HCT116 (cell line): ENCODE results near the gene ETNK2. TPM values are rescaled to one million over a fixed set of nuclear protein-coding genes. Genes with fewer than 3 reads are reported as not detected.

ENCODE experiments used
- ATAC-seq: fragments of 200-7000 bp; cut with Tn5 transposase; 2 replicates; pipeline ENCODE4 v1.9.1; 2020; ENCODE audit warnings: mild to moderate bottlenecking, moderate library complexity
- BruUV-seq: library from RNA; stranded (reverse); fragments of 400-500 nt; replicated peaks from 2 replicates; lab custom pipeline; 2021; lab: Mats Ljungman, UMichigan
- CTCF ChIA-PET: fragments of 300-600 bp; sonication (Branson Sonifier 250); formaldehyde crosslinking; loops from one replicate; lab custom pipeline; 2021; ENCODE audit warnings: antibody characterized with exemption; lab: Charles Lee
- POLR2A ChIA-PET: fragments of 300-600, 350-600 bp; sonication (Branson Sonifier 250); formaldehyde crosslinking; loops from one replicate; lab custom pipeline; 2021; ENCODE audit warnings: antibody characterized with exemption; lab: Charles Lee
- RAD21 ChIA-PET, 2 experiments: fragments of 300-600 bp; sonication (Branson Sonifier 250); formaldehyde crosslinking; loops; one replicate each; lab custom pipeline; 2023; ENCODE audit warnings: low total read pairs in 2 of 2; ENCODE audit not compliant: uncharacterized antibody in 2 of 2, unreplicated experiment in 2 of 2, low non-redundant PET in 1 of 2; lab: Charles Lee
- DNase-seq: peaks from one replicate; pipeline ENCODE4 v3.0.0-alpha.2; 2010; ENCODE audit warnings: low read depth, low spot score
- H2AFZ ChIP-seq: fragments of 200-600 bp; shearing (Covaris generic), sonication (generic); 2 replicates; pipeline ENCODE4 v1.6.1; 2017; ENCODE audit warnings: low read depth, mixed run types, mixed read lengths, antibody characterized with exemption, low read length; ENCODE audit not compliant: poor library complexity, severe bottlenecking
- H3K27ac ChIP-seq: 2 replicates; pipeline ENCODE4 v1.5.1; 2012; ENCODE audit warnings: low read depth, low read length
- H3K27me3 ChIP-seq: fragments of 200-600 bp; sonication (generic); 2 replicates; pipeline ENCODE4 v1.6.1; 2016; ENCODE audit warnings: mixed run types, low read length, mixed read lengths; ENCODE audit not compliant: insufficient read depth
- H3K36me3 ChIP-seq, 2 experiments: fragments of 200-500 bp in 1 of 2; fragments of 200-600 bp in 1 of 2; sonication (Bioruptor generic) in 1 of 2; sonication (generic) in 1 of 2; 2 replicates each; pipeline versions ENCODE4 v1.5.1 to v1.6.1; 2014 to 2016; ENCODE audit warnings: low read length in 2 of 2, inconsistent platforms in 1 of 2, mixed read lengths in 1 of 2, mixed run types in 1 of 2; ENCODE audit not compliant: insufficient read depth in 2 of 2, control insufficient read depth in 1 of 2
- H3K4me1 ChIP-seq, 2 experiments: fragments of 200-600 bp in 1 of 2; sonication (generic) in 1 of 2; 2 replicates each; pipeline versions ENCODE4 v1.5.1 to v1.6.1; 2012 to 2017; ENCODE audit warnings: low read length in 2 of 2, inconsistent platforms in 1 of 2, mild to moderate bottlenecking in 1 of 2, mixed read lengths in 1 of 2, mixed run types in 1 of 2, moderate library complexity in 1 of 2; ENCODE audit not compliant: insufficient read depth in 2 of 2, control insufficient read depth in 1 of 2
- H3K4me2 ChIP-seq: fragments of 200-600 bp; sonication (generic); 2 replicates; pipeline ENCODE4 v1.6.1; 2017; ENCODE audit warnings: mixed run types, low read length, mixed read lengths
- H3K4me3 ChIP-seq, 2 experiments: fragments of 200-600 bp in 1 of 2; sonication (generic) in 1 of 2; replicated peaks in 1 of 2; 2 replicates each; pipeline ENCODE4 v1.5.1; 2011 to 2016; ENCODE audit warnings: low read length in 2 of 2, control low read depth in 1 of 2, low read depth in 1 of 2, mild to moderate bottlenecking in 1 of 2, mixed read lengths in 1 of 2, mixed run types in 1 of 2
- H3K79me2 ChIP-seq: fragments of 200-600 bp; sonication (generic); 2 replicates; pipeline ENCODE4 v1.6.1; 2017; ENCODE audit warnings: mild to moderate bottlenecking, mixed run types, low read length, moderate library complexity, mixed read lengths; ENCODE audit not compliant: insufficient read depth
- H3K9ac ChIP-seq: fragments of 200-600 bp; sonication (generic); 2 replicates; pipeline ENCODE4 v1.6.1; 2016; ENCODE audit warnings: low read length, mixed read lengths
- H3K9me2 ChIP-seq: fragments of 200-600 bp; sonication (generic), shearing (Covaris generic); 2 replicates; pipeline ENCODE4 v1.6.1; 2017; ENCODE audit warnings: mixed run types, mild to moderate bottlenecking, moderate library complexity; ENCODE audit not compliant: insufficient read depth
- H3K9me3 ChIP-seq, 2 experiments: fragments of 200-500 bp in 1 of 2; fragments of 200-600 bp in 1 of 2; sonication (Bioruptor generic) in 1 of 2; sonication (generic) in 1 of 2; 2 replicates each; pipeline ENCODE4 v1.6.1; 2014 to 2017; ENCODE audit warnings: low read length in 2 of 2, mixed read lengths in 2 of 2, inconsistent platforms in 1 of 2, low read depth in 1 of 2, mild to moderate bottlenecking in 1 of 2, mixed run types in 1 of 2, moderate library complexity in 1 of 2; ENCODE audit not compliant: control insufficient read depth in 1 of 2, insufficient read depth in 1 of 2
- H4K20me1 ChIP-seq: fragments of 200-600 bp; sonication (generic), shearing (Covaris generic); 2 replicates; pipeline ENCODE4 v1.6.1; 2017; ENCODE audit warnings: mixed run types, mild to moderate bottlenecking, moderate library complexity; ENCODE audit not compliant: insufficient read depth
- CBX3 ChIP-seq: IDR thresholded peaks from 2 replicates; pipeline ENCODE4 v1.6.1; 2012; ENCODE audit warnings: low read depth
- CEBPB ChIP-seq: IDR thresholded peaks from 2 replicates; pipeline ENCODE4 v1.6.1; 2012; ENCODE audit warnings: low read depth
- EGR1 ChIP-seq: IDR thresholded peaks from 2 replicates; pipeline ENCODE4 v1.6.1; 2012; ENCODE audit warnings: low read depth
- EZH2phosphoT487 ChIP-seq: fragments of 200-600 bp; IDR thresholded peaks from 2 replicates; pipeline ENCODE4 v1.6.1; 2018; ENCODE audit warnings: antibody characterized with exemption, borderline replicate concordance
- FOSL1 ChIP-seq: IDR thresholded peaks from 2 replicates; pipeline ENCODE4 v1.6.1; 2012; ENCODE audit warnings: low read depth
- JUND ChIP-seq: IDR thresholded peaks from 2 replicates; pipeline ENCODE4 v1.6.1; 2012
- POLR2AphosphoS5 ChIP-seq: IDR thresholded peaks from 2 replicates; pipeline ENCODE4 v1.6.1; 2011; ENCODE audit warnings: mild to moderate bottlenecking, low read depth, low read length, moderate library complexity
- RAD21 ChIP-seq: IDR thresholded peaks from 2 replicates; pipeline ENCODE4 v1.6.1; 2012; ENCODE audit warnings: low read depth, mild to moderate bottlenecking
- SP1 ChIP-seq: IDR thresholded peaks from 2 replicates; pipeline ENCODE4 v1.6.1; 2012; ENCODE audit warnings: low read depth
- YY1 ChIP-seq: IDR thresholded peaks from 2 replicates; pipeline ENCODE4 v1.6.1; 2011; ENCODE audit warnings: low read length, low read depth, moderate library complexity, mild to moderate bottlenecking; ENCODE audit not compliant: insufficient replicate concordance; ENCODE audit errors: extremely low read depth
- ZFX ChIP-seq: fragments of 450-650 bp; IDR thresholded peaks from 2 replicates; pipeline ENCODE4 v1.6.1; 2017
- ZNF274 ChIP-seq: fragments of 200-500 bp; sonication (Bioruptor generic); IDR thresholded peaks from 2 replicates; pipeline ENCODE4 v1.6.1; 2014; ENCODE audit warnings: mild to moderate bottlenecking, low read depth, low read length, inconsistent platforms
- intact Hi-C: fragments of 100-400 bp; cut with micrococcal nuclease; formaldehyde crosslinking; loops from 2 replicates; pipeline ENCODE4 v1.10.0; 2022
- total RNA-seq: library from RNA; stranded (reverse); gene quantifications from one replicate; pipeline ENCODE4 v1.2.1, GENCODE V29; 2021; ENCODE audit not compliant: unreplicated experiment
- TF ChIP-seq, protein P1 (sequence below): IDR thresholded peaks from 2 replicates; pipeline ENCODE4 v1.6.1; 2012
- TF ChIP-seq, protein P2 (sequence below): IDR thresholded peaks from 2 replicates; pipeline ENCODE4 v1.6.1; 2012; ENCODE audit warnings: low read depth
- TF ChIP-seq, protein P3 (sequence below): IDR thresholded peaks from 2 replicates; pipeline ENCODE4 v1.6.1; 2012

Gene ETNK2
- total RNA-seq, 1 experiment from 2014 or later = 16.1 TPM

DNA sequence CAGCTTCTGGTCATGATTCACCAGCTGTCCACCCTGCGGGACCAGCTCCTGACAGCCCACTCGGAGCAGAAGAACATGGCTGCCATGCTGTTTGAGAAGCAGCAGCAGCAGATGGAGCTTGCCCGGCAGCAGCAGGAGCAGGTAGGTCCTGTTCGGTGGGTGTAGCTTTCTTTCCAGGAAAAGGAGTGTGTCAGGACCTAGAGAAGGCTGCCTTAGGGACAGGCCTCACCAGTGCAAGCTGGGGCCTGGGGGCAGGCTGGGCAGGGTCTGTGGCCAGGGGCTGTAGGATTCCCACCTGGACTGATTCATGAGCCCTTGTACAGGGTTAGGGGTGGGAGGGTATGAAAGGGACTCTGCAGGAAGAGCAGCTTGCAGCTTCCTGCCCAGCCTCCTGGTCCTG is 35.3 kb downstream of the ETNK2 start:
- DNase-seq (no peak), ATAC-seq (no peak)
- POLR2A ChIA-PET = no interaction called here
- Histone ChIP-seq H3K36me3 (no peaks in the 10 kb centered on the region; a peak in 1 of 4 replicates), H3K27me3 (no peaks in the 10 kb centered on the region), H3K27ac (no peak overlapping the region), H3K9me3 (no peaks in the 10 kb centered on the region), H3K9ac (no peak overlapping the region), H4K20me1 (no peaks in the 10 kb centered on the region), H3K4me3 (no peak overlapping the region), H2AFZ (no peak overlapping the region), H3K9me2 (no peaks in the 10 kb centered on the region), H3K79me2 (peaks cover 5% of the 10 kb centered on the region; the same call in 1 of the 2 replicates), H3K4me2 (no peak overlapping the region), H3K4me1 (peaks cover 3 to 12% of the 10 kb centered on the region in 2 experiments; a peak in 2 of 4 replicates)
- no peak for TF ChIP-seq EGR1
- TF ChIP-seq, protein P1, sequence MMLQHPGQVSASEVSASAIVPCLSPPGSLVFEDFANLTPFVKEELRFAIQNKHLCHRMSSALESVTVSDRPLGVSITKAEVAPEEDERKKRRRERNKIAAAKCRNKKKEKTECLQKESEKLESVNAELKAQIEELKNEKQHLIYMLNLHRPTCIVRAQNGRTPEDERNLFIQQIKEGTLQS = no peak
- no peak for TF ChIP-seq SP1
- no peak for TF ChIP-seq POLR2AphosphoS5
- TF ChIP-seq YY1 = no peak
- no peak for TF ChIP-seq EZH2phosphoT487
- TF ChIP-seq, protein P2, sequence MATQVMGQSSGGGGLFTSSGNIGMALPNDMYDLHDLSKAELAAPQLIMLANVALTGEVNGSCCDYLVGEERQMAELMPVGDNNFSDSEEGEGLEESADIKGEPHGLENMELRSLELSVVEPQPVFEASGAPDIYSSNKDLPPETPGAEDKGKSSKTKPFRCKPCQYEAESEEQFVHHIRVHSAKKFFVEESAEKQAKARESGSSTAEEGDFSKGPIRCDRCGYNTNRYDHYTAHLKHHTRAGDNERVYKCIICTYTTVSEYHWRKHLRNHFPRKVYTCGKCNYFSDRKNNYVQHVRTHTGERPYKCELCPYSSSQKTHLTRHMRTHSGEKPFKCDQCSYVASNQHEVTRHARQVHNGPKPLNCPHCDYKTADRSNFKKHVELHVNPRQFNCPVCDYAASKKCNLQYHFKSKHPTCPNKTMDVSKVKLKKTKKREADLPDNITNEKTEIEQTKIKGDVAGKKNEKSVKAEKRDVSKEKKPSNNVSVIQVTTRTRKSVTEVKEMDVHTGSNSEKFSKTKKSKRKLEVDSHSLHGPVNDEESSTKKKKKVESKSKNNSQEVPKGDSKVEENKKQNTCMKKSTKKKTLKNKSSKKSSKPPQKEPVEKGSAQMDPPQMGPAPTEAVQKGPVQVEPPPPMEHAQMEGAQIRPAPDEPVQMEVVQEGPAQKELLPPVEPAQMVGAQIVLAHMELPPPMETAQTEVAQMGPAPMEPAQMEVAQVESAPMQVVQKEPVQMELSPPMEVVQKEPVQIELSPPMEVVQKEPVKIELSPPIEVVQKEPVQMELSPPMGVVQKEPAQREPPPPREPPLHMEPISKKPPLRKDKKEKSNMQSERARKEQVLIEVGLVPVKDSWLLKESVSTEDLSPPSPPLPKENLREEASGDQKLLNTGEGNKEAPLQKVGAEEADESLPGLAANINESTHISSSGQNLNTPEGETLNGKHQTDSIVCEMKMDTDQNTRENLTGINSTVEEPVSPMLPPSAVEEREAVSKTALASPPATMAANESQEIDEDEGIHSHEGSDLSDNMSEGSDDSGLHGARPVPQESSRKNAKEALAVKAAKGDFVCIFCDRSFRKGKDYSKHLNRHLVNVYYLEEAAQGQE = no peak
- no peak for TF ChIP-seq CBX3
- no peak for TF ChIP-seq RAD21
- TF ChIP-seq, protein P3, sequence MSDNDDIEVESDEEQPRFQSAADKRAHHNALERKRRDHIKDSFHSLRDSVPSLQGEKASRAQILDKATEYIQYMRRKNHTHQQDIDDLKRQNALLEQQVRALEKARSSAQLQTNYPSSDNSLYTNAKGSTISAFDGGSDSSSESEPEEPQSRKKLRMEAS = no peak
- no peak for TF ChIP-seq ZNF274
- TF ChIP-seq CEBPB = no peak
- TF ChIP-seq FOSL1 = no peak
- TF ChIP-seq JUND = no peak
- no peak for TF ChIP-seq ZFX
- RAD21 ChIA-PET = no interaction called here
- CTCF ChIA-PET = interaction anchor here (1.0 to 1.4 kb wide), 2 partner anchors 12 to 245 kb away, joined by 3 read pairs; no protein-coding TSS in a partner anchor
- intact Hi-C loops = no loop called here
- no TSS peak for BruUV-seq
